ENCODE measurements around the gene HCN2.

The HCN2 gene

GRCh38 chr19:542173-542866 lies 47.4 kb upstream of the HCN2 start:
- Histone ChIP-seq H3K4me3 (ENCODE audit: insufficient read depth, low read length, poor library complexity, severe bottlenecking) (no peak overlapping the region), H4K20me1 (ENCODE audit: low read depth, low read length) (no peaks in the 10 kb centered on the region), H3K9ac (ENCODE audit: low read length) (no peak overlapping the region), H3K79me2 (ENCODE audit: insufficient read depth, low read length) (no peaks in the 10 kb centered on the region), H3K27me3 (ENCODE audit: low read length) (no peaks in the 10 kb centered on the region), H2AFZ (ENCODE audit: low read depth, low read length, severe bottlenecking) (no peak overlapping the region), H3K9me2 (replicated peaks; ENCODE audit: insufficient read depth, low read length) (no peaks in the 10 kb centered on the region), H3F3A (ENCODE audit: insufficient read depth) (no peaks in the 10 kb centered on the region), H3K36me3 (ENCODE audit: low read length) (no peaks in the 10 kb centered on the region), H3K4me2 (ENCODE audit: low read depth, low read length, poor library complexity, severe bottlenecking) (no peak overlapping the region), H3K9me3 (ENCODE audit: insufficient read depth, low read length) (no peaks in the 10 kb centered on the region), H3K27ac (ENCODE audit: low read depth, low read length) (no peak overlapping the region)
- TF ChIP-seq CTCF (IDR thresholded peaks at IDR 0.05; ENCODE audit: insufficient read depth, low read length, poor library complexity, severe bottlenecking) (no peak), EZH2phosphoT487 (conservative IDR thresholded peaks at IDR 0.05; ENCODE audit: low read length) (no peak)

DNA sequence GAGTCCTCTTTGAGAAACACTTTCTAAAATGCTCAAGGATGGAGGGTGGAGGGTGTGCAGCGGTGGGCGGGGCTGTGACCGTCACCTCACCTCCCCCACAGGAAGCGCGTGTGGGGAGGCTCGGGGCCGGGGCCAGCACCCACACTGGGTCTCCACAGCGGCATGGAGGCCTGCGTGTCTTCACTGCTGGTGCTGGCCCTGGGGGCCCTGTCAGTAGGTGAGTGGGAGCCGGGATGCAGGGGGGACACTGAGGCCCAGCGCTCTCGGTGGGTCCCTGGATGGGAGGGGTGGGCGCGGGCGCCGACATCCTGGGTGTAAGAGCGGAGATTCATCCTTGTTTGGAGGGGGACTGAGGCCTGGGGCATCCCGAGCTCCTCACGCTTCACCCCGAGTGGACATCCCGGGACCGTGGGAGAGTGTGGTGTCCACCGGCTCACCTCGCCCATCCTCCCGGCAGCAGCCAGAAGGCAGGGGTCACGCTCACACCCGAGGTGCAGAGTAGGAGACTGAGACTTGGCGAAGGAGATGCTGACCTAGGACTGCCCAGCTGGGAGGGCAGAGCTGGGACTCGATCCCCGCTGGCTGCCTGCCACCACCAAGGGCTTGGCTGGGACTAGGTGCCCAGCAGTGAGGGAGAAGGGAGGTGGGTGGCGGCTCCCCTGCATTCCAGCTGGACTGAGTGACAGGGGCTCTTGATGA lies 45.6 kb upstream of the HCN2 start, which contains the start of gene GZMM:
GZMM (plus strand) TSS at position 144 of the 699 bp plus-strand sequence; CDS start at position 163, 19 bp downstream.
- Histone ChIP-seq H3K9me2 (replicated peaks; ENCODE audit: insufficient read depth, low read length) (no peaks in the 10 kb centered on the region), H3K9me3 (ENCODE audit: insufficient read depth, low read length) (no peaks in the 10 kb centered on the region), H3K4me2 (ENCODE audit: low read depth, low read length, poor library complexity, severe bottlenecking) (no peak within 1 kb of the TSS), H3K27ac (ENCODE audit: low read depth, low read length) (no peak within 1 kb of the TSS), H3F3A (ENCODE audit: insufficient read depth) (no peaks in the 10 kb centered on the region), H3K36me3 (ENCODE audit: low read length) (no peaks in the 10 kb centered on the region), H3K27me3 (ENCODE audit: low read length) (no peaks in the 10 kb centered on the region), H3K9ac (ENCODE audit: low read length) (no peak within 1 kb of the TSS), H3K4me3 (ENCODE audit: insufficient read depth, low read length, poor library complexity, severe bottlenecking) (no peak within 1 kb of the TSS), H2AFZ (ENCODE audit: low read depth, low read length, severe bottlenecking) (no peak within 1 kb of the TSS), H3K79me2 (ENCODE audit: insufficient read depth, low read length) (no peaks in the 10 kb centered on the region), H4K20me1 (ENCODE audit: low read depth, low read length) (no peaks in the 10 kb centered on the region)
- TF ChIP-seq CTCF (IDR thresholded peaks at IDR 0.05; ENCODE audit: insufficient read depth, low read length, poor library complexity, severe bottlenecking), result no peak
- TF ChIP-seq EZH2phosphoT487 (conservative IDR thresholded peaks at IDR 0.05; ENCODE audit: low read length), result no peak

DNA sequence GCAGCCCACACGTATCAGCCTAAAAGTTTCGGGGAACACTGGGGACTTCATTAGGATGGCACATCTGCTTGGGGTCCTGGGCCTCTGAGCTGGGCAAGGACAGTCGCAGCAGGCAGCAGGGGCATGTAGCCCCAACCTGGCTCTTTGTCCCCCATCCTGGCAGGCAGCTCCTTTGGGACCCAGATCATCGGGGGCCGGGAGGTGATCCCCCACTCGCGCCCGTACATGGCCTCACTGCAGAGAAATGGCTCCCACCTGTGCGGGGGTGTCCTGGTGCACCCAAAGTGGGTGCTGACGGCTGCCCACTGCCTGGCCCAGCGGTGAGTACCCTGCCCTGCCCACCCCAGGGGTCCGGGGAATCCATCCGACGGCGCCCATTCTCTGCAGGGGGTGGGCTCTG lies 42.6 kb upstream of the HCN2 start:
- no peak overlapping the region for H3K4me2 ChIP-seq (ENCODE audit: low read depth, low read length, poor library complexity, severe bottlenecking)

More for the DNA sequence above, 42.6 kb upstream of the HCN2 start:
- no peaks in the 10 kb centered on the region for H3K9me2 ChIP-seq (replicated peaks; ENCODE audit: insufficient read depth, low read length)
- H3K4me3 ChIP-seq (ENCODE audit: insufficient read depth, low read length, poor library complexity, severe bottlenecking), result no peak overlapping the region
- H3K36me3 ChIP-seq (ENCODE audit: low read length), result no peaks in the 10 kb centered on the region
- no peaks in the 10 kb centered on the region for H4K20me1 ChIP-seq (ENCODE audit: low read depth, low read length)
- no peak overlapping the region for H3K9ac ChIP-seq (ENCODE audit: low read length)
- H3K79me2 ChIP-seq (ENCODE audit: insufficient read depth, low read length), result no peaks in the 10 kb centered on the region
- no peaks in the 10 kb centered on the region for H3K27me3 ChIP-seq (ENCODE audit: low read length)
- no peaks in the 10 kb centered on the region for H3F3A ChIP-seq (ENCODE audit: insufficient read depth)
- no peaks in the 10 kb centered on the region for H3K9me3 ChIP-seq (ENCODE audit: insufficient read depth, low read length)
- TF ChIP-seq CTCF (IDR thresholded peaks at IDR 0.05; ENCODE audit: insufficient read depth, low read length, poor library complexity, severe bottlenecking) (no peak), EZH2phosphoT487 (conservative IDR thresholded peaks at IDR 0.05; ENCODE audit: low read length) (no peak)
- H3K27ac ChIP-seq (ENCODE audit: low read depth, low read length), result no peak overlapping the region
- no peak overlapping the region for H2AFZ ChIP-seq (ENCODE audit: low read depth, low read length, severe bottlenecking)
